Keratinocyte (primary cell): ENCODE measurements around the gene CKMT1B. TPM values are rescaled to one million over a fixed set of nuclear protein-coding genes. Genes with fewer than 3 reads are reported as not detected.
"Not testable (repeated sequence)": the region's sequence is repeated elsewhere in the genome, so short reads cannot be mapped to it uniquely, and the experiment has no call there.

Source experiments
- DNase-seq: peaks from one replicate; pipeline ENCODE4 v3.0.0-alpha.2; 2011; ENCODE audit warnings: low read depth, missing footprints, low spot score
- FAIRE-seq: peaks from 2 replicates; lab custom pipeline; 2011; peaks lifted over from hg19 to GRCh38; lab: Jason Lieb, UNC
- H2AFZ ChIP-seq: 2 replicates; pipeline ENCODE4 v1.6.0; 2012; ENCODE audit warnings: low read length, control low read depth, inconsistent platforms; ENCODE audit not compliant: control insufficient read depth
- H3K27ac ChIP-seq: 2 replicates; pipeline ENCODE4 v1.5.1; 2011; ENCODE audit warnings: low read length; ENCODE audit not compliant: control insufficient read depth, insufficient read depth
- H3K27me3 ChIP-seq: 3 replicates; pipeline ENCODE4 v1.6.0; 2011; ENCODE audit warnings: low read length; ENCODE audit not compliant: control insufficient read depth, insufficient read depth; ENCODE audit errors: extremely low read depth
- H3K36me3 ChIP-seq, 2 experiments: 2 replicates in 1 of 2; 3 replicates in 1 of 2; pipeline ENCODE4 v1.5.1; 2011; ENCODE audit warnings: low read length in 2 of 2, mild to moderate bottlenecking in 1 of 2; ENCODE audit not compliant: control insufficient read depth in 2 of 2, insufficient read depth in 2 of 2; ENCODE audit errors: extremely low read depth in 1 of 2
- H3K4me1 ChIP-seq: 3 replicates; pipeline ENCODE4 v1.5.1; 2011; ENCODE audit warnings: low read length; ENCODE audit not compliant: control insufficient read depth, insufficient read depth; ENCODE audit errors: extremely low read depth
- H3K4me2 ChIP-seq: 3 replicates; pipeline ENCODE4 v1.6.0; 2011; ENCODE audit warnings: low read depth, low read length; ENCODE audit not compliant: control insufficient read depth, insufficient read depth; ENCODE audit errors: extremely low read depth
- H3K4me3 ChIP-seq, 3 experiments: fragments of 200-600 bp in 1 of 3; sonication (generic) in 1 of 3; 2 replicates in 2 of 3; 3 replicates in 1 of 3; pipeline ENCODE4 v1.5.1; 2011 to 2016; ENCODE audit warnings: low read length in 3 of 3, mild to moderate bottlenecking in 3 of 3, control low read depth in 2 of 3, inconsistent platforms in 1 of 3, low read depth in 1 of 3, mixed read lengths in 1 of 3, mixed run types in 1 of 3, moderate library complexity in 1 of 3; ENCODE audit not compliant: control insufficient read depth in 2 of 3, insufficient read depth in 2 of 3; ENCODE audit errors: extremely low read depth in 1 of 3
- H3K79me2 ChIP-seq: 2 replicates; pipeline ENCODE4 v1.6.0; 2012; ENCODE audit warnings: low read length; ENCODE audit not compliant: control insufficient read depth, insufficient read depth
- H3K9ac ChIP-seq: 3 replicates; pipeline ENCODE4 v1.6.0; 2011; ENCODE audit warnings: low read length; ENCODE audit not compliant: control insufficient read depth, insufficient read depth; ENCODE audit errors: extremely low read depth
- H3K9me1 ChIP-seq: 3 replicates; pipeline ENCODE4 v1.6.0; 2011; ENCODE audit warnings: low read length; ENCODE audit not compliant: control insufficient read depth, insufficient read depth; ENCODE audit errors: extremely low read depth
- H3K9me3 ChIP-seq: 2 replicates; pipeline ENCODE4 v1.5.1; 2012; ENCODE audit warnings: low read depth, low read length; ENCODE audit not compliant: control insufficient read depth
- H4K20me1 ChIP-seq: 3 replicates; pipeline ENCODE4 v1.6.0; 2011; ENCODE audit warnings: low read length; ENCODE audit not compliant: control insufficient read depth, insufficient read depth; ENCODE audit errors: extremely low read depth
- EZH2 ChIP-seq: IDR thresholded peaks from one replicate; pipeline ENCODE4 v1.6.1; 2012; ENCODE audit warnings: inconsistent platforms, mild to moderate bottlenecking, low read length, moderate library complexity
- dilution Hi-C: fragments of 300-500 bp; cut with MboI; formaldehyde crosslinking; loops from one replicate; pipeline ENCODE4 v1.7.0; 2020; ENCODE audit warnings: low sequenced_read_pairs; ENCODE audit not compliant: extremely low pct_ligation_motif_present
- polyA minus RNA-seq, 3 experiments: library from RNA; depleted of rRNA, polyadenylated mRNA; stranded (reverse); fragments of >200 nt; gene quantifications; 1 replicate in 1 of 3; 2 replicates in 1 of 3; 3 replicates in 1 of 3; pipeline ENCODE4 v1.2.3, GENCODE V29; 2011
- polyA plus RNA-seq, 5 experiments: library from polyadenylated mRNA; depleted of rRNA in 3 of 5; stranded (reverse) in 3 of 5; stranded (forward) in 1 of 5; unstranded in 1 of 5; fragments of >200 nt; gene quantifications; 1 replicate in 1 of 5; 2 replicates in 3 of 5; 3 replicates in 1 of 5; pipeline versions ENCODE4 v1.2.1 to v1.2.3, GENCODE V29; 2011 to 2012; ENCODE audit warnings: missing spikeins in 2 of 5, low read depth in 1 of 5, low replicate concordance in 1 of 5
- TF ChIP-seq, protein P1 (sequence below), 3 experiments: IDR thresholded peaks in 1 of 3; conservative IDR thresholded peaks in 1 of 3; optimal IDR thresholded peaks in 1 of 3; 2 replicates in 2 of 3; 3 replicates in 1 of 3; pipeline versions ENCODE3 to v1.5.1; 2011; ENCODE audit warnings: low read length in 3 of 3, mild to moderate bottlenecking in 3 of 3, moderate library complexity in 2 of 3, control low read depth in 1 of 3, inconsistent platforms in 1 of 3; ENCODE audit not compliant: insufficient read depth in 2 of 3; ENCODE audit errors: extremely low read depth in 1 of 3

Gene CKMT1B
- 59.4 to 64.8 TPM (median 63.9 TPM) in 3 replicates for polyA plus RNA-seq
- 24.8 TPM for polyA plus RNA-seq (2011; ENCODE audit: low read depth)
- polyA plus RNA-seq (2011; cell fraction: cytosol; rRNA removed), result 64.2 and 70.9 TPM in 2 replicates
- 131 and 154 TPM in 2 replicates for polyA plus RNA-seq (2011; cell fraction: nucleus; rRNA removed)
- polyA plus RNA-seq (2012; ENCODE audit: low replicate concordance), result 59.8 and 63.1 TPM in 2 replicates
- polyA minus RNA-seq, result 44.5 to 102 TPM (median 54.1 TPM) in 3 replicates
- 47.2 TPM for polyA minus RNA-seq (2011; cell fraction: cytosol; rRNA and poly(A)+ RNA removed)
- polyA minus RNA-seq (2011; cell fraction: nucleus; rRNA and poly(A)+ RNA removed), result 47.3 and 59.9 TPM in 2 replicates

DNA sequence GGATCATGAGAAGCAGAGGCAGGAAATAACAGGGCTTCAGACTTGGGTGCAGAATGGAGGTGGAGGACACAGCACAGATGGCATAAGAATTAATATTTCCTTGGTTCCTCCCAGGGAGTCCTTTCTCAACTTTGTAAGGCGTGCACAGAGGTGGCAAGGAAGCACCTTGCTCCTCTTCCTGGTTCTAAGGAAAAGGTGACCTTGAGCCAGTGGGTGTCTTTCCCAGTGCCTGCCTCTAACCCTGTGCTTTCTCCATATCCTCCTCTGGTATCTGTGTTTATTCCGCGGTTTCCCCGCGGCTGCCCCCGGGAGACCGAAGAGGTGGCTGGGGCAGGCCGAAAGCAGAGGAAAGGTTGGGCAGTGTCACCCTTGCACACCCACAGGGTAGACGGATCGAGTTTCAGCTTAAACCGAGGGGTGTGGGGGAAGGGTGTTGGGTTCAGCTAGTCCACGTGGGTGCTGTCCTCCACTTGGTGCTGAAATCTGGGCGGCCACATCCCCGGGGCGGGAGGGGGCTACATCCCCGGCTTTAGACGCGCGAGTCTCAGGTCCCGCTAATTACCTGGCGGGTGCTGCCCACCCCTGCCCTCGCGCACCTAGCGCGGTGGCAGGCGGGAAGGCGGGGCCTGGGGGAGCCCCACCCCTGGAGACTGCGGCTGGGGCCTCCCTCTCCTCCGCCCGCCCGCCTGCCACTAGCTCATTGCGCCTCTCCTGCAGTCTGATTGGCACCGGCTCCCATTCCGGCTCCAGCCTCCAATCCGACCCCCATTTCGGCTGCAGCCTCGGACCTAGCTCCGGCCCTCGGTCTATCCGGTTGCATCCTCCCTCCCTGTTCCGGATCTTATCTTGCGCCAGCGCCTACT lies at the start of gene CKMT1B:
TSS of gene CKMT1B (plus strand) at position 700 of the 863 bp plus-strand sequence. CDS start 192 bp downstream, outside the sequence.
- H3K9ac ChIP-seq, H4K20me1 ChIP-seq, H3K4me2 ChIP-seq, dilution Hi-C loops, H3K36me3 ChIP-seq, H3K4me3 ChIP-seq, H2AFZ ChIP-seq, H3K4me1 ChIP-seq, H3K27me3 ChIP-seq, H3K27ac ChIP-seq, DNase-seq, H3K9me1 ChIP-seq, H3K79me2 ChIP-seq, H3K9me3 ChIP-seq: not testable (repeated sequence)
- peak; percentile 23 for FAIRE-seq

DNA sequence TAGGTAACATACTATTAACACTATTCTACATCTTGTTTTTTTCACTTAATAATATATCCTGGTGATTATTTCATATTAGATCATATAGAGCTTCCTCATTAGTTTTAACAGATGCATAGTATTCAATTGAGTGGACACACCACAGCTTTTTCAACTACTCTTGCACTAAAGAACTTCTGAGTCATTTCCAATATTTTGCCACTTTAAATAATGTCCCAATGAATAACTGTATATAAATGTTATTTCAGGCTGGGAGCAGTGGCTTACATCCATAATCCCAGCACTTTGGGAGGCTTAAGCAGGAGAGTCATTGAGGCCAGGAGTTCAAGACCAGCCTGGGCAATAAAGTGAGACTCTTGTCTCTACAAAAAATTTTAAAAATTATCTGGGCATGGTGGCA lies 49.6 kb upstream of the CKMT1B start:
- Histone ChIP-seq H3K27ac (no peak overlapping the region), H3K36me3 (peaks cover 2 to 5% of the 10 kb centered on the region in 2 experiments), H4K20me1 (no peaks in the 10 kb centered on the region), H3K4me2 (no peak overlapping the region), H3K4me3 (no peak overlapping the region), H3K9ac (no peak overlapping the region), H3K4me1 (no peaks in the 10 kb centered on the region), H2AFZ (no peak overlapping the region), H3K9me1 (no peaks in the 10 kb centered on the region), H3K9me3 (no peaks in the 10 kb centered on the region), H3K79me2 (no peaks in the 10 kb centered on the region), H3K27me3 (no peaks in the 10 kb centered on the region)
- dilution Hi-C loops, result no loop called here
- no peak for DNase-seq
- TF ChIP-seq, protein P1, sequence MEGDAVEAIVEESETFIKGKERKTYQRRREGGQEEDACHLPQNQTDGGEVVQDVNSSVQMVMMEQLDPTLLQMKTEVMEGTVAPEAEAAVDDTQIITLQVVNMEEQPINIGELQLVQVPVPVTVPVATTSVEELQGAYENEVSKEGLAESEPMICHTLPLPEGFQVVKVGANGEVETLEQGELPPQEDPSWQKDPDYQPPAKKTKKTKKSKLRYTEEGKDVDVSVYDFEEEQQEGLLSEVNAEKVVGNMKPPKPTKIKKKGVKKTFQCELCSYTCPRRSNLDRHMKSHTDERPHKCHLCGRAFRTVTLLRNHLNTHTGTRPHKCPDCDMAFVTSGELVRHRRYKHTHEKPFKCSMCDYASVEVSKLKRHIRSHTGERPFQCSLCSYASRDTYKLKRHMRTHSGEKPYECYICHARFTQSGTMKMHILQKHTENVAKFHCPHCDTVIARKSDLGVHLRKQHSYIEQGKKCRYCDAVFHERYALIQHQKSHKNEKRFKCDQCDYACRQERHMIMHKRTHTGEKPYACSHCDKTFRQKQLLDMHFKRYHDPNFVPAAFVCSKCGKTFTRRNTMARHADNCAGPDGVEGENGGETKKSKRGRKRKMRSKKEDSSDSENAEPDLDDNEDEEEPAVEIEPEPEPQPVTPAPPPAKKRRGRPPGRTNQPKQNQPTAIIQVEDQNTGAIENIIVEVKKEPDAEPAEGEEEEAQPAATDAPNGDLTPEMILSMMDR (optimal IDR thresholded peaks at IDR 0.05 in 1 of 3, IDR thresholded peaks at IDR 0.05 in 1 of 3, conservative IDR thresholded peaks at IDR 0.05 in 1 of 3; ENCODE audit: extremely low read depth in 1 of 3, insufficient read depth in 2 of 3, low read length in 3 of 3), result no peak
- TF ChIP-seq EZH2, result no peak
- FAIRE-seq, result no peak
